Glutamatergic neuron (in vitro differentiated cells): Measurements from ENCODE around the gene PCIF1. TPM values are rescaled to one million over a fixed set of nuclear protein-coding genes. Genes with fewer than 3 reads are reported as not detected.

Source experiments
- DNase-seq: peaks from one replicate; pipeline ENCODE4 v3.0.0; 2022
- H3K27ac Mint-ChIP-seq: one replicate; pipeline ENCODE4 v1.8.0; 2020; ENCODE audit warnings: mild to moderate bottlenecking, mixed read lengths, inconsistent platforms; ENCODE audit not compliant: unreplicated experiment
- H3K27me3 Mint-ChIP-seq: one replicate; pipeline ENCODE4 v1.8.0; 2020; ENCODE audit warnings: mild to moderate bottlenecking, moderate library complexity, mixed read lengths, inconsistent platforms; ENCODE audit not compliant: unreplicated experiment
- H3K36me3 Mint-ChIP-seq: one replicate; pipeline ENCODE4 v1.8.0; 2020; ENCODE audit warnings: mild to moderate bottlenecking, mixed read lengths, inconsistent platforms; ENCODE audit not compliant: unreplicated experiment
- H3K4me1 Mint-ChIP-seq: one replicate; pipeline ENCODE4 v1.8.0; 2020; ENCODE audit warnings: mild to moderate bottlenecking, low read depth, mixed read lengths, inconsistent platforms; ENCODE audit not compliant: unreplicated experiment
- H3K4me3 Mint-ChIP-seq: one replicate; pipeline ENCODE4 v1.8.0; 2020; ENCODE audit warnings: mild to moderate bottlenecking, mixed read lengths, inconsistent platforms; ENCODE audit not compliant: unreplicated experiment
- H3K9me3 Mint-ChIP-seq: one replicate; pipeline ENCODE4 v1.8.0; 2020; ENCODE audit warnings: mild to moderate bottlenecking, moderate library complexity, mixed read lengths, inconsistent platforms; ENCODE audit not compliant: unreplicated experiment
- CTCF ChIP-seq: fragments of 200-600 bp; sonication (generic); IDR thresholded peaks from one replicate; pipeline ENCODE4 v1.5.0; 2021; ENCODE audit not compliant: partially characterized antibody, unreplicated experiment
- total RNA-seq: library from RNA; stranded (reverse); fragmentation: NEBNext Ultra II Directional; extraction: Animal tissue kit (Norgen Biotek cat#: 25700); gene quantifications from one replicate; pipeline ENCODE4 v1.2.1, GENCODE V29; 2021; ENCODE audit not compliant: unreplicated experiment

Gene PCIF1
- total RNA-seq, 1 donor from 2014 or later = 37.6 TPM

GRCh38 chr20:45967551-45968080 is 33.1 kb downstream of the PCIF1 start:
- no peaks in the 10 kb centered on the region for H3K36me3 Mint-ChIP-seq
- H3K4me1 Mint-ChIP-seq = peaks cover 6% of the 10 kb centered on the region
- peaks cover 7% of the 10 kb centered on the region for H3K27me3 Mint-ChIP-seq
- H3K4me3 Mint-ChIP-seq = no peak overlapping the region
- TF ChIP-seq CTCF = no peak
- no peak for DNase-seq
- H3K9me3 Mint-ChIP-seq = peaks cover 8% of the 10 kb centered on the region
- no peak overlapping the region for H3K27ac Mint-ChIP-seq

- no peaks in the 10 kb centered on the region for H3K36me3 Mint-ChIP-seq
- no peak overlapping the region for H3K4me3 Mint-ChIP-seq
- no peak for DNase-seq
- peaks cover 9% of the 10 kb centered on the region for H3K9me3 Mint-ChIP-seq
- peaks cover 7% of the 10 kb centered on the region for H3K27me3 Mint-ChIP-seq
- no peak for TF ChIP-seq CTCF
- peaks cover 7% of the 10 kb centered on the region for H3K4me1 Mint-ChIP-seq
- H3K27ac Mint-ChIP-seq = no peak overlapping the region
These were observed 33.7 kb downstream of the PCIF1 start for GRCh38 chr20:45968081-45968671.

GRCh38 chr20:45968801-45969711 is 34.6 kb downstream of the PCIF1 start:
- H3K9me3 Mint-ChIP-seq = peaks cover 9% of the 10 kb centered on the region
- no peak for TF ChIP-seq CTCF
- H3K36me3 Mint-ChIP-seq = no peaks in the 10 kb centered on the region
- H3K4me3 Mint-ChIP-seq = no peak overlapping the region
- peaks cover 7% of the 10 kb centered on the region for H3K4me1 Mint-ChIP-seq
- H3K27me3 Mint-ChIP-seq = peaks cover 7% of the 10 kb centered on the region
- no peak overlapping the region for H3K27ac Mint-ChIP-seq
- DNase-seq = no peak

GRCh38 chr20:45969712-45970634 is 35.5 kb downstream of the PCIF1 start:
- Mint-ChIP-seq H3K9me3 (peaks cover 9% of the 10 kb centered on the region), H3K27me3 (peaks cover 7% of the 10 kb centered on the region), H3K4me1 (peaks cover 7% of the 10 kb centered on the region), H3K4me3 (peak overlapping the region; percentile 79), H3K36me3 (no peaks in the 10 kb centered on the region), H3K27ac (peak overlapping the region; percentile 49)
- no peak for DNase-seq
- TF ChIP-seq CTCF = peak; percentile 69
